HG02798 (cell line): Measurements from ENCODE around the gene LTB4R2.
"Not testable (repeated sequence)": the region's sequence is repeated elsewhere in the genome, so short reads cannot be mapped to it uniquely, and the experiment has no call there.

Source experiments
- ATAC-seq: cut with Tn5 transposase; IDR thresholded peaks from one replicate; pipeline ENCODE4 v1.9.1; 2021; ENCODE audit warnings: mild to moderate bottlenecking; ENCODE audit not compliant: unreplicated experiment, poor library complexity

The LTB4R2 gene

GRCh38 chr14:24315807-24316596 is 6.1 kb downstream of the LTB4R2 start:
- no peak for ATAC-seq

GRCh38 chr14:24316597-24316950 is 6.6 kb downstream of the LTB4R2 start:
- ATAC-seq, result no peak

GRCh38 chr14:24317141-24317928 is 7.4 kb downstream of the LTB4R2 start:
- ATAC-seq, result no peak

GRCh38 chr14:24321212-24321975 is 11.5 kb downstream of the LTB4R2 start:
- ATAC-seq, result no peak

- no peak for ATAC-seq
Measured at GRCh38 chr14:24322672-24323071, 12.7 kb downstream of the LTB4R2 start.

- ATAC-seq, result no peak
Measured at GRCh38 chr14:24323341-24323740, 13.4 kb downstream of the LTB4R2 start.

- ATAC-seq, result no peak
Measured at GRCh38 chr14:24324024-24324423, 14.1 kb downstream of the LTB4R2 start.

GRCh38 chr14:24325041-24325530 is 15.1 kb downstream of the LTB4R2 start:
- ATAC-seq, result no peak

GRCh38 chr14:24325963-24326362 is 16.0 kb downstream of the LTB4R2 start:
- no peak for ATAC-seq

GRCh38 chr14:24327303-24327702 is 17.4 kb downstream of the LTB4R2 start:
- ATAC-seq, result no peak

- not testable (repeated sequence) for ATAC-seq
Measured at GRCh38 chr14:24327914-24328313, 18.0 kb downstream of the LTB4R2 start.

- no peak for ATAC-seq
Measured at GRCh38 chr14:24329073-24329663, 19.2 kb downstream of the LTB4R2 start.

GRCh38 chr14:24329736-24330135 is 19.8 kb downstream of the LTB4R2 start:
- no peak for ATAC-seq

- no peak for ATAC-seq
Measured at GRCh38 chr14:24330973-24331674, 21.2 kb downstream of the LTB4R2 start.

GRCh38 chr14:24331731-24332267 is 21.9 kb downstream of the LTB4R2 start:
- no peak for ATAC-seq

GRCh38 chr14:24332268-24332993 is 22.5 kb downstream of the LTB4R2 start:
- peak; percentile 83 for ATAC-seq

GRCh38 chr14:24334431-24335291 is 24.7 kb downstream of the LTB4R2 start, which contains the start of gene ADCY4:
TSS of gene ADCY4 (minus strand) at chr14:24335071. CDS start at chr14:24334652, 419 bp downstream.
- no peak for ATAC-seq
